SU-DHL-6 (cell line): ENCODE results near the gene NPBWR2.

Experiments used
- H2AFZ ChIP-seq: fragments of 200-600 bp; sonication (generic); 2 replicates; pipeline ENCODE4 v1.6.1; 2014; ENCODE audit warnings: low read depth, mild to moderate bottlenecking, moderate library complexity, mixed read lengths, antibody characterized with exemption, low read length; ENCODE audit not compliant: severe bottlenecking
- H3F3A ChIP-seq: fragments of 200-600 bp; shearing (Covaris generic); 2 replicates; pipeline ENCODE4 v1.6.0; 2016; ENCODE audit warnings: antibody characterized with exemption, mild to moderate bottlenecking; ENCODE audit not compliant: insufficient read depth
- H3K27ac ChIP-seq: fragments of 200-600 bp; sonication (generic); 2 replicates; pipeline ENCODE4 v1.5.1; 2016; ENCODE audit warnings: low read depth, mild to moderate bottlenecking, low read length, moderate library complexity, mixed read lengths
- H3K27me3 ChIP-seq: fragments of 200-600 bp; sonication (generic), shearing (Covaris generic); 2 replicates; pipeline ENCODE4 v1.6.0; 2014; ENCODE audit warnings: mild to moderate bottlenecking, low read length
- H3K36me3 ChIP-seq: fragments of 200-600 bp; sonication (generic); 2 replicates; pipeline ENCODE4 v1.6.1; 2014; ENCODE audit warnings: mild to moderate bottlenecking, low read length, mixed read lengths
- H3K4me2 ChIP-seq: fragments of 300-600, 200-600 bp; shearing (Covaris generic), sonication (generic); 2 replicates; pipeline ENCODE4 v1.6.0; 2014; ENCODE audit warnings: low read length, low read depth, mild to moderate bottlenecking; ENCODE audit not compliant: poor library complexity, severe bottlenecking
- H3K4me3 ChIP-seq: fragments of 200-600 bp; sonication (generic); 2 replicates; pipeline ENCODE4 v1.5.1; 2014; ENCODE audit warnings: antibody characterized with exemption, low read length, mild to moderate bottlenecking, mixed read lengths; ENCODE audit not compliant: insufficient read depth, poor library complexity, severe bottlenecking
- H3K79me2 ChIP-seq: fragments of 200-600 bp; sonication (generic); 2 replicates; pipeline ENCODE4 v1.6.1; 2014; ENCODE audit warnings: mild to moderate bottlenecking, low read length, moderate library complexity; ENCODE audit not compliant: insufficient read depth
- H3K9ac ChIP-seq: fragments of 200-600 bp; sonication (generic); 2 replicates; pipeline ENCODE4 v1.7.0; 2014; ENCODE audit warnings: mild to moderate bottlenecking, low read length
- H3K9me2 ChIP-seq: fragments of 200-600 bp; sonication (generic); replicated peaks from 2 replicates; pipeline ENCODE4 v1.6.1; 2014; ENCODE audit warnings: low read length; ENCODE audit not compliant: insufficient read depth
- H3K9me3 ChIP-seq: fragments of 200-600 bp; sonication (generic); 2 replicates; pipeline ENCODE4 v1.6.1; 2014; ENCODE audit warnings: low read length, mixed read lengths; ENCODE audit not compliant: insufficient read depth
- H4K20me1 ChIP-seq: fragments of 200-600 bp; sonication (generic); 2 replicates; pipeline ENCODE4 v1.6.1; 2014; ENCODE audit warnings: low read depth, mild to moderate bottlenecking, antibody characterized with exemption, low read length, moderate library complexity, mixed read lengths
- EZH2phosphoT487 ChIP-seq: fragments of 200-600 bp; sonication (generic), shearing (Covaris generic); conservative IDR thresholded peaks from 2 replicates; pipeline ENCODE4 v1.6.1; 2018; ENCODE audit warnings: mild to moderate bottlenecking, antibody characterized with exemption, low read length, moderate library complexity, mixed read lengths
- TF ChIP-seq, protein P1 (sequence below): fragments of 200-600 bp; sonication (generic); IDR thresholded peaks from one replicate; pipeline ENCODE4 v1.5.1; 2017; ENCODE audit warnings: antibody characterized with exemption, mild to moderate bottlenecking, low read length, moderate library complexity; ENCODE audit not compliant: insufficient read depth, poor library complexity, severe bottlenecking

The NPBWR2 gene

GRCh38 chr20:64078934-64079272 lies 28.5 kb downstream of the NPBWR2 start:
- H2AFZ ChIP-seq: no peak overlapping the region
- H3K4me3 ChIP-seq: peak overlapping the region; percentile 68
- peak overlapping the region; percentile 95 for H3K27ac ChIP-seq
- H3K4me2 ChIP-seq: peak overlapping the region; percentile 87
- no peaks in the 10 kb centered on the region for H3K27me3 ChIP-seq
- H3K9me2 ChIP-seq: no peaks in the 10 kb centered on the region
- H3K36me3 ChIP-seq: no peaks in the 10 kb centered on the region
- peak overlapping the region; percentile 91 for H3K9ac ChIP-seq
- no peaks in the 10 kb centered on the region for H4K20me1 ChIP-seq
- TF ChIP-seq EZH2phosphoT487: no peak
- TF ChIP-seq, protein P1, sequence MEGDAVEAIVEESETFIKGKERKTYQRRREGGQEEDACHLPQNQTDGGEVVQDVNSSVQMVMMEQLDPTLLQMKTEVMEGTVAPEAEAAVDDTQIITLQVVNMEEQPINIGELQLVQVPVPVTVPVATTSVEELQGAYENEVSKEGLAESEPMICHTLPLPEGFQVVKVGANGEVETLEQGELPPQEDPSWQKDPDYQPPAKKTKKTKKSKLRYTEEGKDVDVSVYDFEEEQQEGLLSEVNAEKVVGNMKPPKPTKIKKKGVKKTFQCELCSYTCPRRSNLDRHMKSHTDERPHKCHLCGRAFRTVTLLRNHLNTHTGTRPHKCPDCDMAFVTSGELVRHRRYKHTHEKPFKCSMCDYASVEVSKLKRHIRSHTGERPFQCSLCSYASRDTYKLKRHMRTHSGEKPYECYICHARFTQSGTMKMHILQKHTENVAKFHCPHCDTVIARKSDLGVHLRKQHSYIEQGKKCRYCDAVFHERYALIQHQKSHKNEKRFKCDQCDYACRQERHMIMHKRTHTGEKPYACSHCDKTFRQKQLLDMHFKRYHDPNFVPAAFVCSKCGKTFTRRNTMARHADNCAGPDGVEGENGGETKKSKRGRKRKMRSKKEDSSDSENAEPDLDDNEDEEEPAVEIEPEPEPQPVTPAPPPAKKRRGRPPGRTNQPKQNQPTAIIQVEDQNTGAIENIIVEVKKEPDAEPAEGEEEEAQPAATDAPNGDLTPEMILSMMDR: no peak
- peaks cover 36% of the 10 kb centered on the region for H3F3A ChIP-seq
- H3K79me2 ChIP-seq: no peaks in the 10 kb centered on the region
- H3K9me3 ChIP-seq: no peaks in the 10 kb centered on the region

- H3K9ac ChIP-seq: peak overlapping the region; percentile 91
- H3K27ac ChIP-seq: peak overlapping the region; percentile 95
- H3K79me2 ChIP-seq: no peaks in the 10 kb centered on the region
- H3K9me2 ChIP-seq: no peaks in the 10 kb centered on the region
- H4K20me1 ChIP-seq: no peaks in the 10 kb centered on the region
- H3K36me3 ChIP-seq: no peaks in the 10 kb centered on the region
- no peak overlapping the region for H2AFZ ChIP-seq
- H3K9me3 ChIP-seq: no peaks in the 10 kb centered on the region
- H3K4me3 ChIP-seq: peak overlapping the region; percentile 68
- no peaks in the 10 kb centered on the region for H3K27me3 ChIP-seq
- H3K4me2 ChIP-seq: peak overlapping the region; percentile 87
- peaks cover 36% of the 10 kb centered on the region for H3F3A ChIP-seq
- TF ChIP-seq, protein P1: no peak
- no peak for TF ChIP-seq EZH2phosphoT487
These were observed 29.4 kb downstream of the NPBWR2 start for GRCh38 chr20:64077876-64078551.

- H3F3A ChIP-seq: peaks cover 36% of the 10 kb centered on the region
- H3K79me2 ChIP-seq: no peaks in the 10 kb centered on the region
- H3K27me3 ChIP-seq: no peaks in the 10 kb centered on the region
- H3K9me2 ChIP-seq: no peaks in the 10 kb centered on the region
- H3K9ac ChIP-seq: peak overlapping the region; percentile 91
- no peaks in the 10 kb centered on the region for H4K20me1 ChIP-seq
- no peaks in the 10 kb centered on the region for H3K9me3 ChIP-seq
- no peaks in the 10 kb centered on the region for H3K36me3 ChIP-seq
- H3K4me3 ChIP-seq: peak overlapping the region; percentile 68
- no peak overlapping the region for H2AFZ ChIP-seq
- H3K4me2 ChIP-seq: peak overlapping the region; percentile 87
- TF ChIP-seq, protein P1: no peak
- TF ChIP-seq EZH2phosphoT487: no peak
- H3K27ac ChIP-seq: peak overlapping the region; percentile 95
These were observed 29.9 kb downstream of the NPBWR2 start for GRCh38 chr20:64077541-64077875.
